ENCODE data around the gene SDS.

SDS gene

DNA sequence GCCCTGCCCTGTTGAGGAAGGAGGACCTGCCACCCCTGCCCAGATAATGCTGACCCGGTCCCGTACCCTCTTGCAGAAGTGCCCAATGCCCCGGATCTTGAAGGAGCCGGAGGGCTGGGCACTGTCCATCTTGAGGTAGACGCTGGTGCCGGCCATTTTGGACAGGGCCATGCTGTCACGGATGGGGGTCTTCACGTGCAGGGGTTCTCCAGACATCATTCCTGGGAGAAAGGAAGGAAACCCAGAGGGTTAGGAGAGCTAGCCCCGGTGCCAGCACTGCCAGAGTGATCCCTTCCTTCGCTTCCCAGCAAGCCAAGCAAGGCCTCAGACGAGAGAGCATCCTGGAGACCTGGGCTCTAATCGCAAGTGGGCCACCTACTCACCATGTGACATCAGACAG lies 4.2 kb downstream of the SDS start:
- DNase-seq (ENCODE audit: low spot score) = no peak

DNA sequence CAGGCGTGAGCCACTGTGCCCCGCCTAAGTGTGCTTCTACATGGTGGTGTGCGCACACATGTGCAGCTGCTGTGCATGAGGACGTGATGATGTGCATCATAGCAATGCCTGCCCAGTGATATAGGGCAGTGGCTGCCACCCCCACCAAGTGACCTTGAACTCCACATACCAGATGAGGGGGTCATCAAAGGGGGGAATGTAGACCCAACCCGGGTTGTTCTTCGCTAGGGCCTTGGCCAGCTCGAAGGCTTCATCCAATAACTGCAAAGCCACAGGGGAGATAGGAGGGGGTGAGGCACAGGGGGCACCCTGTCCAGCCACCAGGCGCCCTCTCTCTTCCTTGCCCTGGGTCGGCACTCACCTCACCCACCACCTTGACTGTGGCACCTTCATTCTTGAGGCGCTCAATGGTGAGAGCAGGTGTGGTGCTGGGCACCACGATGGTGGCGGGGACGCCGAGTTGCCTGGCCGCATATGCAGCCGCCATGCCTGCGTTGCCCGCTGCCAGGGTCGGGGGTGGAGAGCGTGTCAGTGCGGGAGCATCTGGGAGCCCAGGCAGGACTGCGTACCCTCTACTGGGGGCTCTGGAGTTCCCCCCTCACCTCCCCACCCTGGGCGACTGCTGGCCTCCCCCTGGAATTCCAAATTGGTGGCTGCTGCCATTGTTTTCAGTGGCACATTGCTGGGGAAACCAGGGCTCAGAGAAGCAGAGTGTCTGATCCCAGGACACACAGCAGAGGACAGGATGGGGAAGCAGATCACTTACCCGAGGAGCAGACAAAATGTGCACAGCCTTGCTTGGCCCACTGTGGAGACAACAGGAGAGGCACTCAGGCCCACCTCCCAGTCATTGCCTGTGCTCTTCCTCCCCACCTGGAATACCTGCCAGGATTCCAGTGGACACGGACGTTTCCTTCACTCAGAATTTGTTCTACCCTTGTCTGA lies 5.1 kb downstream of the SDS start:
- DNase-seq (ENCODE audit: low spot score) = no peak

DNA sequence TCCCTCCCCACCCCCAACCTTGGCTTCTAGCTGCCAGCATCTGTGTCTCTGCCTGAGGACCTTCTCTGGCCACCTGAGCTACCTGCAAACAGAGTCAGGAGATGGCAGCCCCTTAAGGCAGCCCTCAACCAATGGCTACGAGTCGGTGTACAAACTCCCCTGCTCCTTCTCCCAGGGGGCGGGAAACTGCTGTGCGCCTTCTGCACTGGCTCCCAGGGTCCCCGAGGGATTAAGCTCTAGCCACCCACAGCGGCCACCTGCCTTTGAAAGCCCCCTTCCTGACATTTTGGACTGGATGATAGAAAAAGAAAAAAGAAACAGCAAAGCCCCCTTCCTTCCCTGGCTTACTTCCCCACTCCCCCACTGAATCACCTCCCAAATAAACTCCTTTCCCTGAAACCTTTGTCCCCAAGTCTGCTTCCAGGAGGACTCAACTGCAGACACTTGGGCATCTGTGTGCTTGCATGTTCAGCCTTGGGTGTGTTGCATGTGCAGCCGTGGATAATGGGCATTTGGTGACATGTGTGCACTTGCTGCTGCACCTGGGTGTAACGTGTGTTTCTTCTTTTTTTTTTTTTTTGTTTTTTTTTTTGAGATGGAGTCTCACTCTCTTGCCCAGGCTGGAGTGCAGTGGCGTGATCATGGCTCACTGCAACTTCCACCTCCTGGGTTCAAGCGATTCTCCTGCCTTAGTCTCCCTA lies 6.0 kb downstream of the SDS start:
- no peak for DNase-seq (ENCODE audit: low spot score)

DNA sequence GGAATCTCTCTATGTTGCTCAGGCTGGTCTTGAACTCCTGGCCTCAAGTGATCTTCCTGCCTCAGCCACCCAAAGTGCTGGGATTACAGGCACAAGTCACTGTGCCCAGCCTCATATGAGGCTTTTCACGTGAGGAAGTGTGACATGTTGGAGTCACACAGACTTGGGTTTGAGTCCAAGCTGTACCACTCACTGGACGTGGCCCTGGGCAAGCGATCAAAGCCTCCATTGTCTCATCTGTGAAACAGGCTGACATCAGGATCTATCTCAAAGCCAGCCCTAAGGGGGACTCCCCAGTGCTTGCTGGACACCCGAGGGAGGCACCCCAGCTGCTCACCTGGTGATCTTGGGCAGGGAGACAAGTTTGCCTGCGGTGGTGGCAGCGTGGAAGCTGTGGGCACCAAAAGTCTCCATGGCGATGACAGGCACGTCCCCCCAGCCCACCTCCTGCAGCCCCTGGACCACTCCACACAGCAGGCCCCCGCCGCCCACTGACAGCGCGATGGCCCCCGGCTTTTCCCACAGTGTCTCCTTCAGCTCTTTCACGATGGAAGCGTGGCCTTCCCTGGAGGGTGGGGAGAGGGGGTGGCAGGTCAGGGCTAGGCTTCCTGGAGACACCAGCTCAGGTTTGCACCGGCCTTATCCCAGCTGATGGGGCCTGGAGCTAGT lies 6.7 kb downstream of the SDS start:
- DNase-seq (ENCODE audit: low spot score) = peak; percentile 79

DNA sequence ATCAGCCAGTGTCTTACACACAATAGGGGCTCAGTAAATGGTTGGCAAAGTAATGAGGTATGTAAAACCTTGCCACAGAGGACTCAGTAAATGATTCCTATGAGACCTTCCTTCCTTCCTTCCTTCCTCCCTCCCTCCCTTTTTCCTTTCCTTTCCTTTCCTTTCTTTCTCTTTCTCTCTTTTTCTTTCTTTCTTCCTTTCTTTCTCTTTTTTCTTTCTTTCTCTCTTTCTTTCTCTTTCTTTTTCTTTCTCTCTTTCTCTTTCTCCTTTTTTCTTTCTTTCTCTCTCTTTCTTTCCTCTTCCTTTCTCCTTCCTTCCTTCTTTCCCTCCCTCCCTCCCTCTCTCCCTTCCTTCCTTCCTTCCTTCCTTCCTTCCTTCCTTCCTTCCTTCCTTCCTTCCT lies 7.5 kb downstream of the SDS start:
- DNase-seq (ENCODE audit: low spot score) = no peak

DNA sequence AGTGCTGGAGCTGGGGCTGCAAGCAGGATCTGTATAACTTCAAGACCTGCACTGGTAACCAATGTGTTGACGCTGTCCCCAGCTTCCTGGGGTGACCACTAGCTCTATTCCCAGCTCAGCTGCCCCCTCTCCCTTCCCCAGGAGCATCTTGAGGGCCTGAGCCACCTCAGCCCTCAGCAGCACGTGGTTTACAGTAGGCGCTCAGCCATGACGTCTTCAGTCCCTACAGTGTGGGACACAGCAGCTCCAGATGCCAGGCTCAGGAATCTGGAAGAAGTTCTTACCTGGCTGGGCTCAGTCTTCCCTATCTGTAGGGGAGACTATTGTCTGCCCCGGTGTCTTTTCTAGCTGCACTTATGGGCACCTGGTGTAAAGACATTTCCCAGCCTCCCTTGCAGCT lies 8.6 kb downstream of the SDS start:
- no peak for DNase-seq (ENCODE audit: low spot score)

DNA sequence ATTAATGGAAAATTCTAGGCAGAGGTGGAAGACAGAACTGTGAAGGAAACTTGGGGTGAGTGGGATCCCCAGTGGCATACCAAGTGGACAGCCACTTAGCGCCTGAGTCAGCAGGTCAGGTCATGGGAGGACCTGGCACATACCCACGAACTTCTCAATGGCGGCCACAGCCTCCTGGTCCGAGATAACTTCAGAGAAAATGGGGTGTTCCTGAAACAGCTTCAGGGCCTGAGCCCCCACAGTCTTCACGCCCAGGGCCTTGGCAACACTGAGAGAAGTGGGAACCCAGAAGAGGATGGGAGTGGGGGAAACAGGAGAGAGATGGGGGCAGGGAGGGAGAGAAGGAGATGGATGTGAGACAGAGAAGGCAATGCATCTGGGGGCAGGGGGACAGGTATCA lies 9.9 kb downstream of the SDS start:
- DNase-seq (ENCODE audit: low spot score) = no peak

DNA sequence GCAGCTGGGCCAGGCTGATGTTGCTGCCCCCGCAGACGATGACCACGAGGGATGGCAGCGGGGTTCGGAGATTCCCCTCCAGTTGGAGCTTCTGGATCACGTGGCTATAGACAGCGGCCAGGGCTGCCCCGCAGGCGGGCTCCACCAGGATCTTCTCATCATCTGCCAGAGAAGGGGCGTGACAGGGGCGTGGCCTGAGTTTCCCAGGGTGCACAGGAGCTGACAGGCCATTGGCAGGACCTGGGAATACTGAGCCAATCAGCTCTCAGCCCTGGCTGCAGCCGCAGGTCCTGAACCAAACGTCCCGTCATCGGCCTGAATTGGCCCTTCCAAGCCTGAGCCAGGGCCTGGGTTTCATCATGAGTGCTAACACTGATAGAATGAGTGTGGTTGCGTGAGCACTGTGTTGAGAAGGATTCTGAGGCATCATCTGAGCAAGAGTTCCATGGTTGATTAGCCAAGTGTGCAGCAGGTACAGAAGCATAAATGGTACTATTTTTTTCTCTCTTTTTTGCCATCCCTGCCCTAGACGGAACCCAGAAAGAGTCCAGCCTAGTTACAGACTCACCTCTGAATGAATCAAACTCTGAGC lies 10.6 kb downstream of the SDS start:
- no peak for DNase-seq (ENCODE audit: low spot score)

DNA sequence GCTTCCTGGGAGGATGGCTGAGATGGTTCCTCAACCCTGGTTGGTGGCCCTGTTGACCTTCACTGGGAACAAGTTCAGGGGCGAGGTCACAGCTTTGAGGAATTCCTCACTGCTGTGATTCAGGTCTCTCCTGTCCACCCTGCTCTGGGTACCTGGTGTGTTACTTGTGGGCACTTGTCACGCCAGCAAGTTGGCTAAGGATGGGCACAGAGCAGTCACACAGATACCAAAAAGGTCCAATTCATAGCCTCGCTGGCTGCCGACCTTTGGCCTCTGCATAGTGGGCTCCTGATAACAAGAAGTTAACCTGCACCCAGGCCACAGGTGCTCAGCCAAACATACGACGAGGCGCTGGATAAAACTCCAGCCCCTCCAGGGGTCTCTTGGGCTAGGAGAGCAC lies 11.2 kb downstream of the SDS start:
- no peak for DNase-seq (ENCODE audit: low spot score)

DNA sequence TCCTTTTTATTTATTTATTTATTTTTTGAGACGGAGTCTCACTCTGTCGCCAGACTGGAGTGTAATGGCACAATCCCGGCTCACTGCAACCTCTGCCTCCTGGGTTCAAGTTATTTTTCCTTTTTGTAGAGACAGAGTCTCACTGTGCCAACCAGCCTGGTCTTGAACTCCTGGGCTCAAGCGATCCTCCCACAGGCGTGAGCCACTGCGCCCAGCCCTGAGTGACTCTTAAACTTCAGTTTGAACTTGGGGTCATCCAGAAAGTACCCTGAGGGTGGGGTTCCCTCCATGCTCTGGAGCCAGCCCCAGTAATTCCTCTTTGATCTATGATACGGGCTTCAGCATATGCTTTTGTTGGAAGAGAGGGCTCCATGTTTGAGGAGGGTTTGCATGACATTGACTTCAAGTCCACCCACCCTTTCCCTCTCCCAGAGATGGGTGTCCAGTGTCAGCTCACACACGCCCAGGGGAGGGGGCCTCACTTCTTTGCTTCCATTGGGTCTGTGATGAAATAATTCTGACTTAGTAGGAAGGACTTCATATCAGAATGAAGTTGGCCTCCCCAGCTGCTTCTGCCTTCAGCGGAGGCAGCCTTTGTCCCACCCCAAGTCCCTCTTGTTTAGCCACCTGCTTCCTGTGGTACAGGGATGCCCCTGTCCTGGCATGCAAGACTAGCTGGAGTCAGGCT lies 11.9 kb downstream of the SDS start:
- no peak for DNase-seq (ENCODE audit: low spot score)

DNA sequence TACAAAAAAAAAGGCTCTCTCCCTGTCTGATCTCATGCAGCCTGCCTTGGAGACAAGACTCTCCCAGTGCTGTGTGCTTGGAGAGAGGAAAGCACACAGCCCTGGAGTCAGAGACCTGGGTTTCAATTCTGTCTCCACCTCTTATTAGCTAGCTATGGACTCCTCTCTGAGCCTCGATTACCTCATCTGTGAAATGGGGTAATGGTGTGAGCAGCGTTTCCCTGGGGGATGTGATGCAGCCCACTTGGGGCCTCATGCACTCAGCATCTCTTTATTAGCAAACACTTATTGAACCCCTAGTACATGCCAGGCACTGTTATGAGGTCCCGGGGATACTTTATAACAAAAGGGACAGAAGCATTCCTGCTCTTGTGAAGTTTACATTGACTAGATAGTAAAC lies 12.5 kb downstream of the SDS start:
- DNase-seq (ENCODE audit: low spot score) = no peak

DNA sequence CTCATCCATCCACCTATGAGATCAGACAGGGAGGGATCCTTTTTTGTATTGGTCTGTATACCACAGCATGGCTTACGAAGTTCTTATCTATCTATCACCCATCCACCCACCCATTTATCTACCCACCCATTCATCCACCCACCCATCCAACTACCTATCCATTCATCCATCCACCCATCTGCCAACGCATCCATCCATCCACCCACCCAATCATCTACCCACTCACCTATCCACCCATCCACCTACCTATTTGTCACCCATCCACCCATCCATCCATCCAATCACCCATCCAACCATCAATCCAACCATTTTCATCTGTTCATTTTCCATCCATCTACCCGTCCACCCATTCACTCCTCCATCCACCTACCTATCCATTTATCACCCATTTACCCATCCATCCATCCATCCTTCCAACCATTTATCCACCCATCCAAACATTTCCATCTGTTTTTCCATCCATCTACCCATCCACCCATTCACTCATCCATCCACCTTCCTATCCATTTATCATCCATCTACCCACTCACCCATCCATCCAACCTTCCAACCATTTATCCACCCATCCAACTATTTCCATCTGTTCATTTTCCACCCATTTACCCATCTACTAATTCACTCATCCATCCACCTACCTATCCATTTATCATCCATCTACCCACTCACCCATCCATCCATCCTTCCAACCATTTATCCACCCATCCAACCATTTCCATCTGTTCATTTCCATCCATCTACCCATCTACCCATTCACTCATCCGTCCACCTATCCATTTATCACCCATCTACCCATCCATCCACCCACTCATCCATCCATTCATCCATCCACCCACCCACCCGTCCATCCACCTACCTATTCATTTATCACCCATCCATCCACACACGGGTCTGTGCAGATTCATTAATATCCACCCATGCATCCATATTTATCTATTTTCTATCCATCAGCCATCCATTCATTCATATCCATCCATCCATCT lies 13.3 kb downstream of the SDS start:
- DNase-seq (ENCODE audit: low spot score) = no peak

DNA sequence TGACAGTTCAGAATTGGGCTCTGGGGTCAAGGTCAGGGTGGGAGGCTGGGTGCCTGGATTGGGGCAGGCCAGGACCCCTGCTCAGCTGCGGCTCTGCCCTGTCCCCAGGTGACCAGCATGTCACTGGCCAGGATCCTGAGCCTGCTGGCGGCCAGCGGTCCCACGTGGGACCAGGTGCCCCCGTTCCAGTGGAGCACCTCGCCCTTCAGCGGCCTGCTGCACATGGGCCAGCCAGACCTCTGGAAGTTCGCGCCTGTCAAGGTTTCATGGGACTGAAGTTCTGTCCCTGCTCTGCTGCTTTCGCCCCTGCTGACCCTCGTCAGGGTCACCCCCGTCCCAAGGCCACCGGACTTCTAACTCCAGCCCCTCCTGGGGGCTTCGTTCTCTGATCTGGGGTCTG lies 15.3 kb downstream of the SDS start:
- DNase-seq (ENCODE audit: low spot score) = no peak

DNA sequence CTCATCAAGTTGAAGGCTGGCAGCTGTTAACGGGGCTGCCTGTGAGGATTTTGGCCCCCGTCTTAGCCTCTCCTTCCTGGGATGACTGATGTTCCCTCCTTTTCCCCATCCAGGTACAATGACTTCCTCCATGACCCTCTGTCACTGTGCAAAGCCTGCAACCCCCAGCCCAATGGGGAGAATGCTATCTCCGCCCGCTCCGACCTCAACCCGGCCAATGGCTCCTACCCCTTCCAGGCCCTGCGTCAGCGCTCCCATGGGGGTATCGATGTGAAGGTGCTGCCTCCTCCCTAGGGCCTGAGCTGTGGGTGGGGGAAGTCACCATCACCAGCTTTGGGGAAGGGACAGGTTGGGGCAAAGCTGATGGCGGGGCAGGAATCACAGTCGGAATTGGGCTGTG lies 16.1 kb downstream of the SDS start:
- DNase-seq (ENCODE audit: low spot score) = no peak

DNA sequence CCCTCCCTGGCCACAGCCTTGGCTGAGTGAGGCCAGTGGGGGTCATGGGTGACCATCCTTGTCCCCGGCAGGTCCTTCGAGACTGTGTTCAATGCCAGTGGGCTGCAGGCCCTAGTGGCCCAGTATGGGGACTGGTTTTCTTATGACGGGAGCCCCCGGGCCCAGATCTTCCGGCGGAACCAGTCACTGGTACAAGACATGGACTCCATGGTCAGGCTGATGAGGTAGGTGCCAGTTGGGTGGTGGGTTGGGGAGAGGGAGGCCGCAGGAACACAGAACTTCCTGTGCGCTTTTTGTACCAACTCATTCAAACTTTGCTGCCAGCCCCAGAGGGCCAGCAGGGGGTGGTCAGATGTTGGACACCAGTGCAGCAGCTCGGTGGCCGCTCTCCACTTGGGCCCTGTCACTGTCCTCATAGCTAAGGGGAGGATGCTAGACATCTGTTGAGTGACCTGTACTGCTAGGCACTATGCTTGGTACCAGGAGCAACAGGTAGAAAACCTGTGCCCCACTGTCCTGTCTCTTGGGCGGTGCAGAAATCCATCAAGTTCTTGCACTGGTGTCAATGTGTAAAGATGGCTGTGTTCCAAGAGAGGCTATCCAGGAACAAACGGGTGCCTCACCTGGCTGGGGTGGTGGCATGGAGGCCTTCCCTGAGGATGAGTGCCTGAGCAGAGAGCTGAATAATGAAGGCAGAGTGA lies 16.7 kb downstream of the SDS start:
- DNase-seq (ENCODE audit: low spot score) = no peak

DNA sequence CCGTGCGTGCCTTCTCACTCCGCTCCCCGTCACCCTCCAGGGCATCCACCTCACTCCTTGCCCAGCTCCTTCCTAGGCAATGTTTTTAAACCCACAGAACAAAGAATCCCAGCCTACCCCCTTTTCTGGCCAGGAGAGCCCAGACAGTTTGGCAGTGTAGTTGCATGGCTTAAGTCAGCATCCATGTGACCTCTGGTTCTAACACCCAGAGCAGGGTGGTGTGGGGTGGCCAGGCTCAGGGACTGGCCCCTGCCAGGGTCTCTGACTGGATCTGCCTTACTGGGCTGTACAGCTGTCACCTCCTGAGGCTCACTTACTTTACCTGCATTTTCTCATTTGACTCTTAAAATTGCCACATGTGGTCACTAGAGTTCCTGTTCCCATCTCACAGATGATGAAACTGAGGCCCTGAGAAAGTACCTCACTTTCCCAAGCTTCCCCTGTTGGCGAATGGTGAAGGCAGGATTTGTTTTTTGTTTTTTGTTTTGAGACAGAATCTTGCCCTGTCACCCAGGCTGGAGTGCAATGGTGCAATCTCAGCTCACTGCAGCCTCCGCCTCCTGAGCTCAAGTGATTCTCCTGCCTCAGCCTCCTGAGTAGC lies 18.3 kb downstream of the SDS start:
- no peak for DNase-seq (ENCODE audit: low spot score)

DNA sequence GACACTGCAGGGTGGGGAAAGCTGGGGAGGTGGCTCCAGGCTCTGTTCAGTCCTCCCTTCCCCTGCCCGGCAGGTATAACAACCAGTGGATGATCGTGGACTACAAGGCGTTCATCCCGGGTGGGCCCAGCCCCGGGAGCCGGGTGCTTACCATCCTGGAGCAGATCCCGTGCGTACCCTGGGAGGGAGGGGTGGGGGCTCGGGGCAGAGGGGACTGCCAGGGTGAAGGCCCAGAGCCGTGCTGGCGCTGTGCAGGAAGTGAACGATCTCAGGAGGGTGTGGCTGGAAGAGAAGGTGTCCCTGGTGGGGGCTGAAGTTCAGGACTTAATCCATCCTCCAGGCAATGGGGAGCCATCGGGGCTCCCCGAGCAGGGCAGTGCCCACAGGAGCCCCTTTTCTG lies 18.9 kb downstream of the SDS start:
- DNase-seq (ENCODE audit: low spot score) = no peak

DNA sequence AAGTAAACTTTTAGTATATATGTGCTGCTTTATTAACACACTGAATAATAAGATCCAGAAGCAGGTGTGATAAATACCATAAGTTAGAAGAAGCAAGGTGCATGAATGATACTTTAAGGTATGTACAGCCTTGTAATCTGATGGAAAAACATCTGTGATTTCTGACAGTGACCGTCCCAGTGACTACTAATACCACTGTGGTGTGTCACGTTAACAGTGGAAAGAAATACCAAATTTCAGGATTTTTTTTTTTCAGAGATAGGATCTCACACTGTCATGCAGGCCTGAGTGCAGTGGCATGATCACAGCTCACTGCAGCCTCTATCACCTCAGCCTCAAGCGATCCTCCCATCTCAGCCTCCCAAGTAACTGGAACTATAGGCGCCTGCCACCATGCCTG lies 21.5 kb downstream of the SDS start:
- DNase-seq (ENCODE audit: low spot score) = no peak

DNA sequence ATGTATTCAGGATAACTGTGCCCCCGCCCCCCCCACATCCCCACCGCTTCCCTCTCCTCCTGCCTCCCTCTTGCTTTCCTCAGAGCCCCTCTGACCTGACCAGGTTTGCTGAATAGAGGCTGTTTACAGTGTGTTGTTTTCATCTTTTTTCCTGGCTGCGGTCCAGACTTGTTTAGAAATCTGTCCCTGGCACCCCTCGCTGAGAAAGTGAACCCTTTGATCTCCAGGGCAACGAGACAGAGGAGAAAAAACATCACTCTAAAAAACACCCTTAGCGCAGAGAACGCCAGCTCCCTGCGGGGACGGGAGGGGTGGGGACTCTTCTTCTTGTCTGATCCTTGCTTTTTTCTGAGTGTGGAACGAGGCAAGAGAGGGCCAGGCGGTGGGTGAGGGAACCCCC lies 22.5 kb downstream of the SDS start:
- no peak for DNase-seq (ENCODE audit: low spot score)

DNA sequence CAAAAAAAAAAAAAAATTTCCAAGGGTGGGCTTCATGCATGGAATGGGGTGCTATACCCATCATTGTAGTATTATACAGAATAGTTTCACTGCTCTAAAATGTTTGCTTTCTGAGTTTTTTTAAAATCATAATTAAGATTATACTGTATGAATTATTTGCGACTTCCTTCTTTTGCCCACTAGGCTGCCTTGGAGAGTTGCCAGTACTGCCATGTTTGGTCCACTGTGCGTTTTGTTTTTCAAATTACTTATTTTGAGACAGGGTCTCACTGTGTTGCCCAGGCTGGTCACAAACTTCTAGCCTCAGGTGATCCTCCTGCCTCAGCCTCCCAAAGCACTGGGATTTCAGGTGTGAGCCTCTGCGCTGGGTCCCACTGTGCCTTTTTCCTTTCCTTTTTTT lies 25.4 kb downstream of the SDS start:
- no peak for DNase-seq (ENCODE audit: low spot score)

Measured in Ammon's horn (tissue), 1 donor.